ENCODE data around the gene TMPRSS6. TPM values are rescaled to one million over a fixed set of nuclear protein-coding genes. Genes with fewer than 3 reads are reported as not detected.

Gene TMPRSS6
- total and polyA plus RNA-seq, 3 donors from 2014 or later: 1.5 to 4.0 (median 3.4) TPM

- intact Hi-C loops (cut with DNase I; ENCODE audit: low total_unique reads): no loop called here
- TF ChIP-seq CTCF (IDR thresholded peaks at IDR 0.05) (no peak), POLR2A (IDR thresholded peaks at IDR 0.05) (no peak)
- Histone ChIP-seq H3K36me3 (ENCODE audit: low read depth, missing control alignments) (no peaks in the 10 kb centered on the region), H3K4me1 (no peaks in the 10 kb centered on the region), H3K27ac (no peak overlapping the region), H3K9me3 (no peaks in the 10 kb centered on the region), H3K4me3 (no peak overlapping the region), H3K27me3 (no peaks in the 10 kb centered on the region)
- 74 to 86% methylated on average over 8 of the region's 8 CpGs for WGBS, 2 donors
- DNase-seq: no peak
Observed at GRCh38 chr22:37137131-37137530, 27.6 kb upstream of the TMPRSS6 start.

GRCh38 chr22:37135023-37135422, 25.5 kb upstream of the TMPRSS6 start:
- 76 to 85% methylated on average over 12 of the region's 12 CpGs for WGBS, 2 donors
- no peak for TF ChIP-seq CTCF (IDR thresholded peaks at IDR 0.05)
- no peak for TF ChIP-seq POLR2A (IDR thresholded peaks at IDR 0.05)
- no peak overlapping the region for H3K27ac ChIP-seq
- intact Hi-C loops (cut with DNase I; ENCODE audit: low total_unique reads): no loop called here
- no peaks in the 10 kb centered on the region for H3K27me3 ChIP-seq
- H3K36me3 ChIP-seq (ENCODE audit: low read depth, missing control alignments): no peaks in the 10 kb centered on the region
- no peak overlapping the region for H3K4me3 ChIP-seq
- no peaks in the 10 kb centered on the region for H3K4me1 ChIP-seq
- no peaks in the 10 kb centered on the region for H3K9me3 ChIP-seq
- DNase-seq: no peak

- intact Hi-C loops (cut with DNase I; ENCODE audit: low total_unique reads): no loop called here
- no peak for DNase-seq
Observed at GRCh38 chr22:37133304-37134018, 23.9 kb upstream of the TMPRSS6 start.

GRCh38 chr22:37132773-37133172, 23.3 kb upstream of the TMPRSS6 start:
- 86 to 95% methylated on average over 7 of the region's 7 CpGs for WGBS, 2 donors
- Histone ChIP-seq H3K4me3 (no peak overlapping the region), H3K27me3 (no peaks in the 10 kb centered on the region), H3K4me1 (no peaks in the 10 kb centered on the region), H3K27ac (no peak overlapping the region), H3K36me3 (ENCODE audit: low read depth, missing control alignments) (no peaks in the 10 kb centered on the region), H3K9me3 (no peaks in the 10 kb centered on the region)
- TF ChIP-seq POLR2A (IDR thresholded peaks at IDR 0.05) (no peak), CTCF (IDR thresholded peaks at IDR 0.05) (no peak)
- no peak for DNase-seq
- intact Hi-C loops (cut with DNase I; ENCODE audit: low total_unique reads): no loop called here

More at GRCh38 chr22:37133304-37134018, 23.9 kb upstream of the TMPRSS6 start:
- H3K4me3 ChIP-seq: no peak overlapping the region
- no peaks in the 10 kb centered on the region for H3K4me1 ChIP-seq
- no peaks in the 10 kb centered on the region for H3K36me3 ChIP-seq (ENCODE audit: low read depth, missing control alignments)
- TF ChIP-seq POLR2A (IDR thresholded peaks at IDR 0.05) (no peak), CTCF (IDR thresholded peaks at IDR 0.05) (no peak)
- H3K27me3 ChIP-seq: no peaks in the 10 kb centered on the region
- H3K9me3 ChIP-seq: no peaks in the 10 kb centered on the region
- no peak overlapping the region for H3K27ac ChIP-seq
- WGBS, 2 donors: 64 to 71% methylated on average over 13 to 15 of the region's 16 CpGs

Data from testis (tissue), 3 donors.